Astrocyte of the spinal cord (primary cell): ENCODE measurements around the gene FTCD.
"Not testable (repeated sequence)": the region's sequence is repeated elsewhere in the genome, so short reads cannot be mapped to it uniquely, and the experiment has no call there.

ENCODE experiments used
- DNase-seq: peaks from one replicate; pipeline ENCODE4 v3.0.0; 2011; ENCODE audit warnings: low read depth, low spot score
- H3K4me3 ChIP-seq: 2 replicates; pipeline ENCODE4 v1.5.1; 2011; ENCODE audit warnings: low read depth, mild to moderate bottlenecking, low read length, moderate library complexity
- CTCF ChIP-seq: IDR thresholded peaks from 2 replicates; pipeline ENCODE4 v1.5.1; 2012; ENCODE audit warnings: low read depth, mild to moderate bottlenecking, low read length, inconsistent platforms
- in situ Hi-C: cut with HindIII; loops from 2 replicates; pipeline ENCODE4 v1.10.0; 2017; ENCODE audit warnings: low sequenced_read_pairs

The FTCD gene

GRCh38 chr21:46141767-46142581 lies 13.4 kb downstream of the FTCD start:
- no peak for TF ChIP-seq CTCF
- in situ Hi-C loops: no loop called here
- no peak for DNase-seq
- H3K4me3 ChIP-seq: no peak overlapping the region

- DNase-seq, in situ Hi-C loops, H3K4me3 ChIP-seq: not testable (repeated sequence)
Measured at GRCh38 chr21:46140352-46141003, 14.9 kb downstream of the FTCD start.

GRCh38 chr21:46139686-46140085 lies 15.7 kb downstream of the FTCD start:
- H3K4me3 ChIP-seq: no peak overlapping the region
- in situ Hi-C loops: no loop called here
- TF ChIP-seq CTCF: no peak
- DNase-seq: no peak

- DNase-seq: no peak
- in situ Hi-C loops: no loop called here
Measured at GRCh38 chr21:46138383-46138970, 16.9 kb downstream of the FTCD start.

GRCh38 chr21:46137908-46138307 lies 17.5 kb downstream of the FTCD start:
- no peak for TF ChIP-seq CTCF
- no peak overlapping the region for H3K4me3 ChIP-seq
- in situ Hi-C loops: no loop called here
- no peak for DNase-seq

More at GRCh38 chr21:46138383-46138970, 16.9 kb downstream of the FTCD start:
- no peak for TF ChIP-seq CTCF
- H3K4me3 ChIP-seq: no peak overlapping the region

GRCh38 chr21:46136739-46137349 lies 18.5 kb downstream of the FTCD start:
- in situ Hi-C loops: no loop called here
- TF ChIP-seq CTCF: no peak
- DNase-seq: no peak
- H3K4me3 ChIP-seq: no peak overlapping the region
